IPS-20b (cell line): ENCODE measurements around the gene AHSG.
"Not testable (repeated sequence)": the region's sequence is repeated elsewhere in the genome, so short reads cannot be mapped to it uniquely, and the experiment has no call there.

Experiments
- H3K27ac ChIP-seq: one replicate; pipeline ENCODE4 v1.5.1; 2013; ENCODE audit warnings: low read length
- H3K27me3 ChIP-seq: 2 replicates; pipeline ENCODE4 v1.6.1; 2013; ENCODE audit warnings: mild to moderate bottlenecking, low read length, inconsistent platforms; ENCODE audit not compliant: insufficient read depth
- H3K36me3 ChIP-seq: 2 replicates; pipeline ENCODE4 v1.6.1; 2013; ENCODE audit warnings: low read depth, mild to moderate bottlenecking, inconsistent platforms, low read length, moderate library complexity; ENCODE audit not compliant: insufficient read depth
- H3K4me1 ChIP-seq: 2 replicates; pipeline ENCODE4 v1.6.1; 2013; ENCODE audit warnings: mild to moderate bottlenecking, control low read depth, inconsistent platforms, low read length, moderate library complexity; ENCODE audit not compliant: insufficient read depth
- H3K4me3 ChIP-seq: 2 replicates; pipeline ENCODE4 v1.5.1; 2013; ENCODE audit warnings: mild to moderate bottlenecking, low read length, inconsistent platforms
- H3K9ac ChIP-seq: 2 replicates; pipeline ENCODE4 v1.6.1; 2013; ENCODE audit warnings: low read depth, mild to moderate bottlenecking, inconsistent platforms, low read length, moderate library complexity
- H3K9me3 ChIP-seq: 2 replicates; pipeline ENCODE4 v1.6.1; 2013; ENCODE audit warnings: mild to moderate bottlenecking, low read depth, low read length, inconsistent platforms; ENCODE audit not compliant: insufficient read depth

AHSG gene

DNA sequence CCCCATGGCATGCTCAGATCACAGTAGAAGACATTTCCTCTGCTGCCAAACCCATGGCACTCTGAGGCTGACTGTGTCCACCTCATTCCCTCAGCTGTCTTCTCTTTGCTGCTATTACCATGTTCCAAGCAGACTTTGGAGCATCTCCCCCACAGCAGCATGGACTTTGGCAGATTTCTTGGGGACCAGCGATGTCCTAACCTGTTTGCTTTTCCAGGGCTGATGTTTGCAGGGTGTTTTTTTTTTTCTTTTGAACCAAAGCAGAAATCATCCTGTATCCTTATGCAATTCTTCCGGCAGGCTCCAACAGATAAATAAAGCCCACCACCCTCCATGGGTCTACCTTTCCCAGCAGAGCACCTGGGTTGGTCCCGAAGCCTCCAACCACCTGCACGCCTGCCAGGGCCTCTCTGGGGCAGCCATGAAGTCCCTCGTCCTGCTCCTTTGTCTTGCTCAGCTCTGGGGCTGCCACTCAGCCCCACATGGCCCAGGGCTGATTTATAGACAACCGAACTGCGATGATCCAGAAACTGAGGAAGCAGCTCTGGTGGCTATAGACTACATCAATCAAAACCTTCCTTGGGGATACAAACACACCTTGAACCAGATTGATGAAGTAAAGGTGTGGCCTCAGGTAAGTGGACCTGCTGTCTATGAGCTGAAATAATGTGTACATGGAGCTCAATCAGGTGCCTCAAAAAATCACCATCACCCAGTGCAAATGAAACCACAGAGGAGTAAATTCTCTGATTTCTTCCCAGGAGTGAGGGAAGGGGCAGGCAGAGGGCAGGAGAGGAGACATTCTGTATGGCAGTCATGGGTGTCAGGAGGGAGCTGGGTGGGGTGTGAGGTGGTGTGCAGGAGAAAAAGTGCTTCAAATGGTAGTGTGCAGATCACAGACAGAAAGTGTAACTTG lies at the start of gene AHSG:
Gene AHSG, plus strand, starts transcription at position 340 of the 916 bp plus-strand sequence. Its CDS starts 82 bp downstream, at position 422.
- H3K4me1 ChIP-seq = no peaks in the 10 kb centered on the region
- H3K9ac ChIP-seq = no peak within 1 kb of the TSS
- H3K27ac ChIP-seq = no peak within 1 kb of the TSS
- H3K36me3 ChIP-seq = no peaks in the 10 kb centered on the region
- H3K4me3 ChIP-seq = no peak within 1 kb of the TSS
- peaks cover 9% of the 10 kb centered on the region for H3K27me3 ChIP-seq
- H3K9me3 ChIP-seq = no peaks in the 10 kb centered on the region

DNA sequence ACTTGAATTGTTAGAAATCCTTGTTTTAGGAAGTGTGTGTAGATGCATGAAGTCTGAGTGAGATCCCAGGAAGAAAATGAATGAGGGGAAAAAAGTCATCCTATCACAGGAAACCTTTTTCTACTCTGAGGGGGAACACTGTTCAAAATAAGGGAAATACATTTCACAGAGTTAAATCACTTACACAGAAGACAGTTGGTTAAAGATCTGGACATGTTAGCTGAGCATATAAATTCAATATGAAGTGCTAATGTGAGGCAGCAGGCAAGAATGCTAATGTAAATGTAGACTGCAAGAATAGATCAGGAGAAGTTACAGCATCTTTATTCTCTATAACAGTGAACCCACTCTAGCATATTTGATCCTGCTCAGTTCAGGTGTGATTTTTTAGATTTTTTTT lies 48.3 kb upstream of the AHSG start:
- peaks cover 2% of the 10 kb centered on the region for H3K4me1 ChIP-seq
- no peak overlapping the region for H3K9ac ChIP-seq
- no peak overlapping the region for H3K4me3 ChIP-seq
- no peaks in the 10 kb centered on the region for H3K9me3 ChIP-seq
- H3K36me3 ChIP-seq = no peaks in the 10 kb centered on the region
- no peak overlapping the region for H3K27ac ChIP-seq
- H3K27me3 ChIP-seq = no peaks in the 10 kb centered on the region

DNA sequence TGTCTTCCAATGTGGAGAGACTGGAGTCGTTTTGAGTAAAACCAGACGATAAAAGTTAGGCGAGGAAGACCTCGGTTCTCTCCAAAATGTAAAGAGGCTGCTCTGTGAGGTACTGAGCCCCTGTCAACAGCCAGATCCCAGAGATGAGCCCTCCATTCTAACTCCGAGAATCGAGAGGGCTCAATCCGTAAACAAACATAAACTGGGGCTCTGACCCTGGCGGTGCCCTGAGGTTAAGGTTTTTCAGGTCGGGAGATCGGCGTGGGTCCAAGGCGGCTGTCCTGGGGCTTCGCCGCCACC lies 46.1 kb upstream of the AHSG start:
- H3K9me3 ChIP-seq = no peaks in the 10 kb centered on the region
- H3K27ac ChIP-seq = no peak overlapping the region
- H3K4me1 ChIP-seq = peaks cover 7% of the 10 kb centered on the region

GRCh38 chr3:186567072-186567921 lies 45.6 kb upstream of the AHSG start, which contains the start of gene TBCCD1:
TBCCD1 (minus strand) TSS chr3:186567339; CDS start chr3:186564329, 3,010 bp downstream.
- no peak within 1 kb of the TSS for H3K27ac ChIP-seq
- no peaks in the 10 kb centered on the region for H3K9me3 ChIP-seq
- H3K4me3 ChIP-seq = peak within 1 kb of the TSS; percentile 87
- H3K9ac ChIP-seq = peak within 1 kb of the TSS; percentile 93
- peaks cover 7% of the 10 kb centered on the region for H3K4me1 ChIP-seq
- no peaks in the 10 kb centered on the region for H3K27me3 ChIP-seq
- H3K36me3 ChIP-seq = peaks cover 5% of the 10 kb centered on the region; the same call in 1 of the 2 replicates

More for the DNA sequence above, 46.1 kb upstream of the AHSG start:
- Histone ChIP-seq H3K36me3 (no peaks in the 10 kb centered on the region), H3K9ac (peak overlapping the region; percentile 93), H3K27me3 (no peaks in the 10 kb centered on the region), H3K4me3 (peak overlapping the region; percentile 87)

DNA sequence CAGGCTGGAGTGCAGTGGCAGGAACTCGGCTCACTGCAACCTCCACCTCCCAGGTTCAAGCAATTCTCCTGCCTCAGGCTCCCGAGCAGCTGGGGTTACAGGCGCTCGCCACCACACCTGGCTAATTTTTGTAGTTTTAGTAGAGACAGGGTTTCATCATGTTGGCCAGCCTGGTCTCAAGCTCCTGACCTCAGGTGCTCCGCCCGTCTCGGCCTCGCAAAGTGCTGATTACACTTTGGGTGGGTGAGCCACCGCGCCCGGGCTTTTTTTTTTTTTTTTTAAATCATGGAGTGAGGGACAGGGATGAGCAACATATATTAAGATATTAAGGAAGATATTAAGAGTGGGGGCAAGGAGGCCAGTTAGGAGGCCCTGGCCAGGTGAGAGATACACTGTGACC lies 43.5 kb upstream of the AHSG start:
- Histone ChIP-seq H3K9ac (peak overlapping the region; percentile 89; the same call in 1 of the 2 replicates), H3K36me3 (peaks cover 25% of the 10 kb centered on the region), H3K4me3 (peak overlapping the region; percentile 88)
- not testable (repeated sequence) for H3K27me3 ChIP-seq, H3K27ac ChIP-seq, H3K4me1 ChIP-seq, H3K9me3 ChIP-seq

GRCh38 chr3:186569779-186570095 lies 43.1 kb upstream of the AHSG start:
- Histone ChIP-seq H3K27ac (no peak overlapping the region), H3K36me3 (peaks cover 29% of the 10 kb centered on the region), H3K9me3 (no peaks in the 10 kb centered on the region), H3K9ac (peak overlapping the region; percentile 89; the same call in 1 of the 2 replicates), H3K4me3 (peak overlapping the region; percentile 88), H3K27me3 (no peaks in the 10 kb centered on the region), H3K4me1 (peaks cover 7% of the 10 kb centered on the region)

DNA sequence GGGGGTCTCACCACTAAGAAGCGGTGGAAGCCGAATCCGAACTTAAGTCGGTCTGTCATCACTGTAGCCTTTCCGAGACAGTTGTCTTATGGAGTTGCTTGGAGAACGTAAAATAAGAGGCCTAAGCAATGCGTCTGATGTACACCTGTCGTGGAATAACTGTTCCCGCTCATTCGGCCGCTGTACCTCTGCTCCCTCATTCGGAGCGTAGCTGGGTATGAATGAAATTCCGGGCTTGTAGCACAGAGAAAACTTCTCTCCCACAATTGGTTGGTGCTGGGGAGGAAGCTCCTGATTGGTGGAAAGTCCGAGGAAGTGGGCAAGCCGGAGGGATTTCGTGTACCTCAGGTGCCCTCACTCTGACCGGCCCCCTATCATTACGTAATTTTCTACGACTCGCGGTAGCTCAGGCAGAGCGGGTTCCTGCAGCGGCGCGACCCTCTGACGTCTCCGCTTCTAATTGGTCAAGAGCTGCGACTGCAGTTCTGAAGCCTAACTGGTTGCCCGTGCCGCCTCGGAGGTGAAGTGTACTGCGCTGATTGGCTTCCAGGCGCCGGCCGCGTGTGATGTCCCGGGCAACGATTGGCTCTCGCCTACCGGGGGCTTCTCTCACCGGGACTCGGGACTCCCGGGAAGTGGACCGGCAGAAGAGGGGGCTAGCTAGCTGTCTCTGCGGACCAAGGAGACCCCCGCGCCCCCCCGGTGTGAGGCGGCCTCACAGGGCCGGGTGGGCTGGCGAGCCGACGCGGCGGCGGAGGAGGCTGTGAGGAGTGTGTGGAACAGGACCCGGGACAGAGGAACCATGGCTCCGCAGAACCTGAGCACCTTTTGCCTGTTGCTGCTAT lies 42.5 kb upstream of the AHSG start, which contains the start of gene DNAJB11:
Gene DNAJB11, plus strand, starts transcription at position 625 of the 845 bp plus-strand sequence. Its CDS starts 178 bp downstream, at position 803.
- H3K27me3 ChIP-seq = no peaks in the 10 kb centered on the region
- peaks cover 35% of the 10 kb centered on the region for H3K36me3 ChIP-seq
- H3K27ac ChIP-seq = peak within 1 kb of the TSS; percentile 38
- peaks cover 7% of the 10 kb centered on the region for H3K4me1 ChIP-seq
- peak within 1 kb of the TSS; percentile 91; the same call in 1 of the 2 replicates for H3K9ac ChIP-seq
- no peaks in the 10 kb centered on the region for H3K9me3 ChIP-seq
- H3K4me3 ChIP-seq = peak within 1 kb of the TSS; percentile 88

GRCh38 chr3:186570941-186571643 lies 41.8 kb upstream of the AHSG start:
- Histone ChIP-seq H3K9me3 (no peaks in the 10 kb centered on the region), H3K9ac (peak overlapping the region; percentile 91; the same call in 1 of the 2 replicates), H3K4me3 (peak overlapping the region; percentile 88), H3K27ac (peak overlapping the region; percentile 38), H3K36me3 (peaks cover 43% of the 10 kb centered on the region), H3K27me3 (no peaks in the 10 kb centered on the region), H3K4me1 (peaks cover 7% of the 10 kb centered on the region)

- peaks cover 7% of the 10 kb centered on the region for H3K4me1 ChIP-seq
- H3K36me3 ChIP-seq = peaks cover 48% of the 10 kb centered on the region
- no peaks in the 10 kb centered on the region for H3K27me3 ChIP-seq
- no peaks in the 10 kb centered on the region for H3K9me3 ChIP-seq
- peak overlapping the region; percentile 88 for H3K4me3 ChIP-seq
- H3K9ac ChIP-seq = peak overlapping the region; percentile 91; the same call in 1 of the 2 replicates
- H3K27ac ChIP-seq = no peak overlapping the region
These were observed 41.2 kb upstream of the AHSG start for GRCh38 chr3:186571644-186572013.

GRCh38 chr3:186577521-186577920 lies 35.3 kb upstream of the AHSG start:
- H3K9ac ChIP-seq = no peak overlapping the region
- no peak overlapping the region for H3K4me3 ChIP-seq
- H3K27me3 ChIP-seq = no peaks in the 10 kb centered on the region
- no peaks in the 10 kb centered on the region for H3K4me1 ChIP-seq
- no peak overlapping the region for H3K27ac ChIP-seq
- H3K9me3 ChIP-seq = no peaks in the 10 kb centered on the region
- H3K36me3 ChIP-seq = peaks cover 100% of the 10 kb centered on the region
